AG09309 (cell line): Measurements from ENCODE around the gene CCDC120.
A peak's percentile ranks its signal among the peaks of the same experiment; 100 is the strongest.

Experiments
- DNase-seq: peaks from one replicate; pipeline ENCODE4 v3.0.0-alpha.2; 2010; ENCODE audit warnings: low read depth
- H3K4me3 ChIP-seq: 2 replicates; pipeline ENCODE4 v1.5.1; 2011; ENCODE audit warnings: mild to moderate bottlenecking, low read depth, low read length, moderate library complexity; ENCODE audit not compliant: control insufficient read depth
- CTCF ChIP-seq: IDR thresholded peaks from 2 replicates; pipeline ENCODE4 v1.5.1; 2011; ENCODE audit warnings: mild to moderate bottlenecking, low read depth, low read length, inconsistent platforms; ENCODE audit not compliant: insufficient read depth, control insufficient read depth; ENCODE audit errors: missing control alignments

Gene CCDC120

GRCh38 chrX:49075347-49075746 lies 16.5 kb downstream of the CCDC120 start:
- no peak overlapping the region for H3K4me3 ChIP-seq
- DNase-seq: no peak
- no peak for TF ChIP-seq CTCF

GRCh38 chrX:49077941-49078340 lies 19.1 kb downstream of the CCDC120 start:
- DNase-seq: no peak
- TF ChIP-seq CTCF: no peak
- H3K4me3 ChIP-seq: no peak overlapping the region

- no peak for DNase-seq
- H3K4me3 ChIP-seq: peak within 1 kb of the TSS; percentile 87
- TF ChIP-seq CTCF: no peak
These were observed 21.0 kb downstream of the CCDC120 start, which contains the start of gene WDR45 for GRCh38 chrX:49079489-49080428. WDR45 (minus strand) TSS chrX:49079887; CDS start chrX:49078095, 1,792 bp downstream.

GRCh38 chrX:49082271-49082871 lies 23.6 kb downstream of the CCDC120 start:
- no peak for TF ChIP-seq CTCF
- no peak for DNase-seq
- H3K4me3 ChIP-seq: no peak overlapping the region

- H3K4me3 ChIP-seq: no peak overlapping the region
- TF ChIP-seq CTCF: no peak
- no peak for DNase-seq
These were observed 30.8 kb downstream of the CCDC120 start for GRCh38 chrX:49089553-49089952.

GRCh38 chrX:49096419-49096818 lies 37.6 kb downstream of the CCDC120 start:
- DNase-seq: no peak
- no peak overlapping the region for H3K4me3 ChIP-seq
- TF ChIP-seq CTCF: no peak
